DND-41 (cell line): ENCODE data around the gene CMSS1.

ENCODE experiments used
- EZH2 ChIP-seq: IDR thresholded peaks from 3 replicates; pipeline ENCODE4 v1.6.1; 2012; ENCODE audit warnings: borderline replicate concordance, low read depth, mild to moderate bottlenecking, moderate library complexity, low read length, inconsistent platforms; ENCODE audit not compliant: severe bottlenecking
- TF ChIP-seq, protein P1 (sequence below): IDR thresholded peaks from 2 replicates; pipeline ENCODE4 v1.5.1; 2012; ENCODE audit warnings: borderline replicate concordance, low read length, moderate library complexity, mild to moderate bottlenecking; ENCODE audit not compliant: poor library complexity, severe bottlenecking; ENCODE audit errors: extremely low read depth

DNA sequence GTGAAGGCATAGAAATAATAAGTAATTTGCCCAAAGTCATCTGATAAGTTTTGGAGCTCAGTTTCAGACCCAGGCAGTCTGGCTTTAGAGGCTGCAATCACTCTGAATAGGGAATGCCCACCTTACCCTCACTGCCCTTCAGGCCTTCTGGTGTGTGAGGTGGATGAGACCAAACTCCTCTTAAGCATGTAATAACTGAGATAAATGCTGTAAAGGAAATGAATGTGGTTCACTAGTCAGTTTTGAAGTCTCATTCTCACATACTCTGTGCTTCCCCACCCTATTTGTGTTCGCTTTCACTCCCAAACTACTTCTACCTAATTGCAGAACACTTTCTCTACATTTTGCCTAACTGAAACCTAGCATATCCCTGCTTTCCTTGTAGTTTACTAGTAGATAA lies 152.5 kb downstream of the CMSS1 start:
- TF ChIP-seq, protein P1, sequence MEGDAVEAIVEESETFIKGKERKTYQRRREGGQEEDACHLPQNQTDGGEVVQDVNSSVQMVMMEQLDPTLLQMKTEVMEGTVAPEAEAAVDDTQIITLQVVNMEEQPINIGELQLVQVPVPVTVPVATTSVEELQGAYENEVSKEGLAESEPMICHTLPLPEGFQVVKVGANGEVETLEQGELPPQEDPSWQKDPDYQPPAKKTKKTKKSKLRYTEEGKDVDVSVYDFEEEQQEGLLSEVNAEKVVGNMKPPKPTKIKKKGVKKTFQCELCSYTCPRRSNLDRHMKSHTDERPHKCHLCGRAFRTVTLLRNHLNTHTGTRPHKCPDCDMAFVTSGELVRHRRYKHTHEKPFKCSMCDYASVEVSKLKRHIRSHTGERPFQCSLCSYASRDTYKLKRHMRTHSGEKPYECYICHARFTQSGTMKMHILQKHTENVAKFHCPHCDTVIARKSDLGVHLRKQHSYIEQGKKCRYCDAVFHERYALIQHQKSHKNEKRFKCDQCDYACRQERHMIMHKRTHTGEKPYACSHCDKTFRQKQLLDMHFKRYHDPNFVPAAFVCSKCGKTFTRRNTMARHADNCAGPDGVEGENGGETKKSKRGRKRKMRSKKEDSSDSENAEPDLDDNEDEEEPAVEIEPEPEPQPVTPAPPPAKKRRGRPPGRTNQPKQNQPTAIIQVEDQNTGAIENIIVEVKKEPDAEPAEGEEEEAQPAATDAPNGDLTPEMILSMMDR = no peak
- TF ChIP-seq EZH2 = no peak
